NB4 (cell line): ENCODE measurements around the gene ADGRA1.

ENCODE experiments used
- MYC ChIP-seq: IDR thresholded peaks from 2 replicates; pipeline ENCODE4 v1.6.1; 2011; ENCODE audit warnings: low read depth, low read length
- POLR2A ChIP-seq: IDR thresholded peaks from 2 replicates; pipeline ENCODE4 v1.6.1; 2011; ENCODE audit warnings: mild to moderate bottlenecking; ENCODE audit not compliant: insufficient read length; ENCODE audit errors: extremely low read depth
- TF ChIP-seq, protein P1 (sequence below): IDR thresholded peaks from 2 replicates; pipeline ENCODE4 v1.6.1; 2011; ENCODE audit warnings: low read depth, low read length
- TF ChIP-seq, protein P2 (sequence below): IDR thresholded peaks from one replicate; pipeline ENCODE4 v1.5.1; 2012; ENCODE audit warnings: low read depth, low read length

GRCh38 chr10:133165556-133166503, 78.1 kb downstream of the ADGRA1 start:
- TF ChIP-seq POLR2A (no peak), MYC (no peak)
- TF ChIP-seq, protein P1, sequence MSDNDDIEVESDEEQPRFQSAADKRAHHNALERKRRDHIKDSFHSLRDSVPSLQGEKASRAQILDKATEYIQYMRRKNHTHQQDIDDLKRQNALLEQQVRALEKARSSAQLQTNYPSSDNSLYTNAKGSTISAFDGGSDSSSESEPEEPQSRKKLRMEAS = no peak
- TF ChIP-seq, protein P2, sequence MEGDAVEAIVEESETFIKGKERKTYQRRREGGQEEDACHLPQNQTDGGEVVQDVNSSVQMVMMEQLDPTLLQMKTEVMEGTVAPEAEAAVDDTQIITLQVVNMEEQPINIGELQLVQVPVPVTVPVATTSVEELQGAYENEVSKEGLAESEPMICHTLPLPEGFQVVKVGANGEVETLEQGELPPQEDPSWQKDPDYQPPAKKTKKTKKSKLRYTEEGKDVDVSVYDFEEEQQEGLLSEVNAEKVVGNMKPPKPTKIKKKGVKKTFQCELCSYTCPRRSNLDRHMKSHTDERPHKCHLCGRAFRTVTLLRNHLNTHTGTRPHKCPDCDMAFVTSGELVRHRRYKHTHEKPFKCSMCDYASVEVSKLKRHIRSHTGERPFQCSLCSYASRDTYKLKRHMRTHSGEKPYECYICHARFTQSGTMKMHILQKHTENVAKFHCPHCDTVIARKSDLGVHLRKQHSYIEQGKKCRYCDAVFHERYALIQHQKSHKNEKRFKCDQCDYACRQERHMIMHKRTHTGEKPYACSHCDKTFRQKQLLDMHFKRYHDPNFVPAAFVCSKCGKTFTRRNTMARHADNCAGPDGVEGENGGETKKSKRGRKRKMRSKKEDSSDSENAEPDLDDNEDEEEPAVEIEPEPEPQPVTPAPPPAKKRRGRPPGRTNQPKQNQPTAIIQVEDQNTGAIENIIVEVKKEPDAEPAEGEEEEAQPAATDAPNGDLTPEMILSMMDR = no peak
